ENCODE measurements around the gene SULT1A1. TPM values are rescaled to one million over a fixed set of nuclear protein-coding genes. Genes with fewer than 3 reads are reported as not detected.
"Not testable (repeated sequence)": the region's sequence is repeated elsewhere in the genome, so short reads cannot be mapped to it uniquely, and the experiment has no call there.

SULT1A1 gene
- total RNA-seq, 1 donor from 2014 or later = 0.41 TPM

GRCh38 chr16:28601589-28601988 is 8.3 kb downstream of the SULT1A1 start:
- H3K9me3 Mint-ChIP-seq (ENCODE audit: unreplicated experiment); H3K9me3 ChIP-seq (ENCODE audit: insufficient read depth, low read depth, low read length); H3K4me1 Mint-ChIP-seq (ENCODE audit: low read depth, unreplicated experiment); H3K79me2 ChIP-seq (ENCODE audit: insufficient read depth, low read length); H3K36me3 ChIP-seq (ENCODE audit: insufficient read depth, low read length); DNase-seq (ENCODE audit: low read depth); FAIRE-seq; H4K20me1 ChIP-seq (ENCODE audit: insufficient read depth, low read length); H3K4me2 ChIP-seq (ENCODE audit: low read length); H2AFZ ChIP-seq (ENCODE audit: low read depth, low read length); H3K4me3 Mint-ChIP-seq (ENCODE audit: unreplicated experiment); H3K4me3 ChIP-seq (ENCODE audit: insufficient read depth, low read depth, low read length); H3K27ac ChIP-seq (ENCODE audit: low read depth, low read length); H3K9ac ChIP-seq (ENCODE audit: low read length); H3K27me3 ChIP-seq (ENCODE audit: insufficient read depth, low read length); H3K27ac Mint-ChIP-seq (ENCODE audit: unreplicated experiment); H3K4me1 ChIP-seq (ENCODE audit: insufficient read depth, low read length); H3K36me3 Mint-ChIP-seq (ENCODE audit: low read depth, unreplicated experiment): not testable (repeated sequence)
- peaks cover 20% of the 10 kb centered on the region for H3K27me3 Mint-ChIP-seq (ENCODE audit: low read depth, unreplicated experiment)

GRCh38 chr16:28600965-28601364 is 8.9 kb downstream of the SULT1A1 start:
- H3K79me2 ChIP-seq (ENCODE audit: insufficient read depth, low read length); H3K27me3 ChIP-seq (ENCODE audit: insufficient read depth, low read length); H3K36me3 Mint-ChIP-seq (ENCODE audit: low read depth, unreplicated experiment); H3K4me1 ChIP-seq (ENCODE audit: insufficient read depth, low read length); H3K9ac ChIP-seq (ENCODE audit: low read length); H3K4me2 ChIP-seq (ENCODE audit: low read length); H3K27ac Mint-ChIP-seq (ENCODE audit: unreplicated experiment); DNase-seq (ENCODE audit: low read depth); FAIRE-seq; H3K4me1 Mint-ChIP-seq (ENCODE audit: low read depth, unreplicated experiment); H3K9me3 ChIP-seq (ENCODE audit: insufficient read depth, low read depth, low read length); H4K20me1 ChIP-seq (ENCODE audit: insufficient read depth, low read length); H3K36me3 ChIP-seq (ENCODE audit: insufficient read depth, low read length); H3K4me3 ChIP-seq (ENCODE audit: insufficient read depth, low read depth, low read length); H2AFZ ChIP-seq (ENCODE audit: low read depth, low read length); H3K27ac ChIP-seq (ENCODE audit: low read depth, low read length); H3K4me3 Mint-ChIP-seq (ENCODE audit: unreplicated experiment); H3K9me3 Mint-ChIP-seq (ENCODE audit: unreplicated experiment): not testable (repeated sequence)
- peaks cover 17% of the 10 kb centered on the region for H3K27me3 Mint-ChIP-seq (ENCODE audit: low read depth, unreplicated experiment)

- H3K9me3 Mint-ChIP-seq (ENCODE audit: unreplicated experiment); H3K4me3 ChIP-seq (ENCODE audit: insufficient read depth, low read depth, low read length); FAIRE-seq; H3K27ac Mint-ChIP-seq (ENCODE audit: unreplicated experiment); H3K4me1 Mint-ChIP-seq (ENCODE audit: low read depth, unreplicated experiment); H3K27ac ChIP-seq (ENCODE audit: low read depth, low read length); H4K20me1 ChIP-seq (ENCODE audit: insufficient read depth, low read length); H3K9me3 ChIP-seq (ENCODE audit: insufficient read depth, low read depth, low read length); H2AFZ ChIP-seq (ENCODE audit: low read depth, low read length); H3K4me1 ChIP-seq (ENCODE audit: insufficient read depth, low read length); H3K4me3 Mint-ChIP-seq (ENCODE audit: unreplicated experiment); H3K9ac ChIP-seq (ENCODE audit: low read length); DNase-seq (ENCODE audit: low read depth); H3K4me2 ChIP-seq (ENCODE audit: low read length); H3K36me3 Mint-ChIP-seq (ENCODE audit: low read depth, unreplicated experiment); H3K79me2 ChIP-seq (ENCODE audit: insufficient read depth, low read length); H3K36me3 ChIP-seq (ENCODE audit: insufficient read depth, low read length); H3K27me3 ChIP-seq (ENCODE audit: insufficient read depth, low read length): not testable (repeated sequence)
- H3K27me3 Mint-ChIP-seq (ENCODE audit: low read depth, unreplicated experiment) = peaks cover 16% of the 10 kb centered on the region
These were observed 10.2 kb downstream of the SULT1A1 start for GRCh38 chr16:28599377-28600285.

GRCh38 chr16:28597692-28598261 is 12.1 kb downstream of the SULT1A1 start:
- no peak overlapping the region for H3K4me3 ChIP-seq (ENCODE audit: insufficient read depth, low read depth, low read length)
- TF ChIP-seq EZH2 (IDR thresholded peaks at IDR 0.05; ENCODE audit: insufficient read depth, low read length) (no peak), CTCF (IDR thresholded peaks at IDR 0.05; ENCODE audit: insufficient read depth, low read depth, low read length) (no peak)
- no peak overlapping the region for H3K27ac ChIP-seq (ENCODE audit: low read depth, low read length)
- H3K27me3 ChIP-seq (ENCODE audit: insufficient read depth, low read length) = no peaks in the 10 kb centered on the region
- no peaks in the 10 kb centered on the region for H3K79me2 ChIP-seq (ENCODE audit: insufficient read depth, low read length)
- no peak overlapping the region for H3K4me2 ChIP-seq (ENCODE audit: low read length)
- Mint-ChIP-seq H3K4me1 (ENCODE audit: low read depth, unreplicated experiment) (peaks cover 9% of the 10 kb centered on the region), H3K27me3 (ENCODE audit: low read depth, unreplicated experiment) (peaks cover 4% of the 10 kb centered on the region), H3K36me3 (ENCODE audit: low read depth, unreplicated experiment) (peaks cover 1% of the 10 kb centered on the region), H3K4me3 (ENCODE audit: unreplicated experiment) (no peak overlapping the region), H3K27ac (ENCODE audit: unreplicated experiment) (no peak overlapping the region), H3K9me3 (ENCODE audit: unreplicated experiment) (no peaks in the 10 kb centered on the region)
- H3K9ac ChIP-seq (ENCODE audit: low read length) = no peak overlapping the region
- no peaks in the 10 kb centered on the region for H4K20me1 ChIP-seq (ENCODE audit: insufficient read depth, low read length)
- H3K9me3 ChIP-seq (ENCODE audit: insufficient read depth, low read depth, low read length) = no peaks in the 10 kb centered on the region
- no peak overlapping the region for H2AFZ ChIP-seq (ENCODE audit: low read depth, low read length)
- no peaks in the 10 kb centered on the region for H3K4me1 ChIP-seq (ENCODE audit: insufficient read depth, low read length)
- FAIRE-seq = no peak
- no peaks in the 10 kb centered on the region for H3K36me3 ChIP-seq (ENCODE audit: insufficient read depth, low read length)
- no peak for DNase-seq (ENCODE audit: low read depth)
